K562 (cell line): ENCODE measurements around the gene TMC8. TPM values are rescaled to one million over a fixed set of nuclear protein-coding genes. Genes with fewer than 3 reads are reported as not detected.
A peak's percentile ranks its signal among the peaks of the same experiment; 100 is the strongest.

Source experiments
- C11orf30 ChIP-seq: fragments of 450-650 bp; IDR thresholded peaks from 2 replicates; pipeline ENCODE4 v1.6.1; 2016; ENCODE audit warnings: low read depth, mild to moderate bottlenecking
- GTF2B ChIP-seq: IDR thresholded peaks from 2 replicates; pipeline ENCODE4 v1.6.1; 2011; ENCODE audit not compliant: insufficient read length; ENCODE audit errors: extremely low read depth
- GTF2F1 ChIP-seq: IDR thresholded peaks from 2 replicates; pipeline ENCODE4 v1.6.1; 2011; ENCODE audit warnings: low read depth, low read length, improper control_type of control experiment
- JUN ChIP-seq, 2 experiments: sonication (generic) in 1 of 2; formaldehyde crosslinking in 1 of 2; IDR thresholded peaks; 2 replicates each; pipeline versions ENCODE4 v1.6.1 to v1.8.0; 2012 to 2022; ENCODE audit warnings: borderline replicate concordance in 2 of 2, mild to moderate bottlenecking in 2 of 2, improper control_type of control experiment in 1 of 2, low read depth in 1 of 2, low read length in 1 of 2, missing genetic modification reagents in 1 of 2
- KAT2B ChIP-seq: IDR thresholded peaks from one replicate; pipeline ENCODE4 v1.6.1; 2012; ENCODE audit warnings: low read depth, mild to moderate bottlenecking, control low read depth, inconsistent platforms, low read length, moderate library complexity
- KAT7 ChIP-seq: sonication (generic); formaldehyde crosslinking; IDR thresholded peaks from 2 replicates; pipeline ENCODE4 v1.8.0; 2022; ENCODE audit warnings: missing genetic modification reagents, mild to moderate bottlenecking, borderline replicate concordance
- KLF16 ChIP-seq: IDR thresholded peaks from 2 replicates; pipeline ENCODE4 v1.6.1; 2016; ENCODE audit warnings: antibody characterized with exemption
- NRF1 ChIP-seq, 2 experiments: fragments of 450-650 bp; IDR thresholded peaks in 1 of 2; conservative IDR thresholded peaks in 1 of 2; 2 replicates each; pipeline ENCODE4 v1.6.1; 2014; ENCODE audit warnings: mild to moderate bottlenecking in 2 of 2
- RB1 ChIP-seq: fragments of 450-650 bp; IDR thresholded peaks from 2 replicates; pipeline ENCODE4 v1.6.1; 2017; ENCODE audit warnings: low read depth, mild to moderate bottlenecking
- RBM22 ChIP-seq: fragments of 200-400 bp; formaldehyde crosslinking; IDR thresholded peaks from 2 replicates; pipeline ENCODE4 v1.6.1; 2018; ENCODE audit warnings: low read length, low read depth; ENCODE audit not compliant: poor library complexity, severe bottlenecking
- RREB1 ChIP-seq: fragments of 250-450 bp; sonication (Bioruptor Pico); IDR thresholded peaks from 2 replicates; pipeline ENCODE4 v1.4.0; 2020
- SAFB2 ChIP-seq: fragments of 200-400 bp; formaldehyde crosslinking; IDR thresholded peaks from 2 replicates; pipeline ENCODE4 v1.6.1; 2018; ENCODE audit warnings: borderline replicate concordance, low read length, low read depth, moderate library complexity; ENCODE audit not compliant: severe bottlenecking
- ZNF184 ChIP-seq: sonication (generic); formaldehyde crosslinking; IDR thresholded peaks from 2 replicates; pipeline ENCODE4 v1.5.0; 2020; ENCODE audit warnings: missing genetic modification reagents
- ZNF699 ChIP-seq: fragments of 250-450 bp; sonication (Bioruptor Pico); IDR thresholded peaks from 2 replicates; pipeline ENCODE4 v1.8.0; 2021; ENCODE audit warnings: mild to moderate bottlenecking, moderate library complexity; ENCODE audit not compliant: insufficient replicate concordance
- polyA plus RNA-seq, 8 experiments: library from polyadenylated mRNA; depleted of rRNA in 4 of 8; stranded (reverse) in 5 of 8; unstranded in 3 of 8; fragments of >200 nt; fragmentation: Nextera tagmentation in 2 of 8; fragmentation: Illumina TruSeq in 1 of 8; extraction: Ambion mirVana in 2 of 8; extraction: Trizol in 1 of 8; gene quantifications; 2 replicates each; pipeline versions ENCODE4 v1.2.1 to v1.2.3, GENCODE V29; 2011 to 2014; ENCODE audit warnings: inconsistent platforms in 1 of 8, missing spikeins in 1 of 8
- total RNA-seq, 7 experiments: library from RNA; depleted of rRNA in 6 of 7; stranded (reverse); fragments of >200 nt in 6 of 7; fragmentation: Illumina TruSeq in 2 of 7; extraction: Trizol in 2 of 7; gene quantifications; 2 replicates each; pipeline versions ENCODE4 v1.2.1 to v1.2.3, GENCODE V29; 2011 to 2021; ENCODE audit warnings: low replicate concordance in 1 of 7
- TF ChIP-seq, protein P1 (sequence below): conservative IDR thresholded peaks from 2 replicates; pipeline ENCODE4 v1.6.1; 2011; ENCODE audit warnings: low read depth, mild to moderate bottlenecking, low read length; ENCODE audit not compliant: control insufficient read depth
- TF ChIP-seq, protein P2 (sequence below): fragments of 450-650 bp; conservative IDR thresholded peaks from 2 replicates; pipeline ENCODE4 v1.6.1; 2016; ENCODE audit warnings: missing genetic modification characterization, low read depth, mild to moderate bottlenecking, missing compliant biosample characterization, moderate library complexity

The TMC8 gene
- total and polyA plus RNA-seq, 9 of the 15 experiments (the other 6 are each of a cell fraction or from before 2014, with no cell fraction given), result 0.13 to 10.9 (median 2.8) TPM

- TF ChIP-seq, protein P1, sequence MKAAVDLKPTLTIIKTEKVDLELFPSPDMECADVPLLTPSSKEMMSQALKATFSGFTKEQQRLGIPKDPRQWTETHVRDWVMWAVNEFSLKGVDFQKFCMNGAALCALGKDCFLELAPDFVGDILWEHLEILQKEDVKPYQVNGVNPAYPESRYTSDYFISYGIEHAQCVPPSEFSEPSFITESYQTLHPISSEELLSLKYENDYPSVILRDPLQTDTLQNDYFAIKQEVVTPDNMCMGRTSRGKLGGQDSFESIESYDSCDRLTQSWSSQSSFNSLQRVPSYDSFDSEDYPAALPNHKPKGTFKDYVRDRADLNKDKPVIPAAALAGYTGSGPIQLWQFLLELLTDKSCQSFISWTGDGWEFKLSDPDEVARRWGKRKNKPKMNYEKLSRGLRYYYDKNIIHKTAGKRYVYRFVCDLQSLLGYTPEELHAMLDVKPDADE, result peak; percentile 9; the same call in 1 of the 2 replicates
- peak; percentile 58; the same call in 1 of the 2 replicates for TF ChIP-seq JUN (IDR thresholded peaks at IDR 0.05; ENCODE audit: borderline replicate concordance, low read depth, low read length)
- no peak; the same call in 1 of the 2 replicates for TF ChIP-seq JUN (CRISPR knock-in tag; IDR thresholded peaks at IDR 0.05; ENCODE audit: borderline replicate concordance)
- peak; percentile 100 for TF ChIP-seq RB1
- peak; percentile 14 for TF ChIP-seq GTF2B
- TF ChIP-seq KAT2B, result peak; percentile 92
- TF ChIP-seq RBM22, result peak; percentile 59
- TF ChIP-seq NRF1 (conservative IDR thresholded peaks at IDR 0.05 in 1 of 2, IDR thresholded peaks at IDR 0.05 in 1 of 2), result peak; percentile 76 to 79
- 0 out of 2 replicates have a peak, but pooled peaks have one; percentile 15 for TF ChIP-seq RREB1 (CRISPR knock-in tag)
- no peak for TF ChIP-seq SAFB2
- TF ChIP-seq KLF16, result 0 out of 2 replicates have a peak, but pooled peaks have one; percentile 25
- no peak for TF ChIP-seq ZNF699
- peak; percentile 70; the same call in 1 of the 2 replicates for TF ChIP-seq C11orf30
- TF ChIP-seq ZNF184 (CRISPR knock-in tag), result no peak
- TF ChIP-seq KAT7 (CRISPR knock-in tag), result peak; percentile 86; the same call in 1 of the 2 replicates
- TF ChIP-seq, protein P2, sequence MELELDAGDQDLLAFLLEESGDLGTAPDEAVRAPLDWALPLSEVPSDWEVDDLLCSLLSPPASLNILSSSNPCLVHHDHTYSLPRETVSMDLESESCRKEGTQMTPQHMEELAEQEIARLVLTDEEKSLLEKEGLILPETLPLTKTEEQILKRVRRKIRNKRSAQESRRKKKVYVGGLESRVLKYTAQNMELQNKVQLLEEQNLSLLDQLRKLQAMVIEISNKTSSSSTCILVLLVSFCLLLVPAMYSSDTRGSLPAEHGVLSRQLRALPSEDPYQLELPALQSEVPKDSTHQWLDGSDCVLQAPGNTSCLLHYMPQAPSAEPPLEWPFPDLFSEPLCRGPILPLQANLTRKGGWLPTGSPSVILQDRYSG, result no peak
- no peak; the same call in 1 of the 2 replicates for TF ChIP-seq GTF2F1
These were observed 56.4 kb downstream of the TMC8 start, which contains the start of the genes AFMID and TK1 (continued) for GRCh38 chr17:78186692-78187595.
